ENCODE measurements around the gene NR2F2. TPM values are rescaled to one million over a fixed set of nuclear protein-coding genes. Genes with fewer than 3 reads are reported as not detected.

Gene NR2F2
- polyA plus RNA-seq, 1 donor (not counting 4 experiments of a cell fraction or from before 2014, with no cell fraction given): 19.5 TPM

- FAIRE-seq: no peak
- no peak overlapping the region for H3K4me2 ChIP-seq (ENCODE audit: control insufficient read depth, extremely low read depth, insufficient read depth, low read depth, low read length)
- DNase-seq (ENCODE audit: low read depth, low spot score): no peak
- no peaks in the 10 kb centered on the region for H4K20me1 ChIP-seq (ENCODE audit: control insufficient read depth, extremely low read depth, insufficient read depth, low read length)
- no peak overlapping the region for H3K4me3 ChIP-seq (ENCODE audit: control insufficient read depth in 2 of 3, extremely low read depth in 1 of 3, insufficient read depth in 2 of 3, low read depth in 1 of 3, low read length in 3 of 3)
- dilution Hi-C loops (cut with MboI; ENCODE audit: extremely low pct_ligation_motif_present, low sequenced_read_pairs): no loop called here
- no peak overlapping the region for H2AFZ ChIP-seq (ENCODE audit: control insufficient read depth, low read length)
- H3K79me2 ChIP-seq (ENCODE audit: control insufficient read depth, insufficient read depth, low read length): no peaks in the 10 kb centered on the region
- H3K36me3 ChIP-seq (ENCODE audit: control insufficient read depth in 2 of 2, extremely low read depth in 1 of 2, insufficient read depth in 2 of 2, low read length in 2 of 2): no peaks in the 10 kb centered on the region
- TF ChIP-seq EZH2 (IDR thresholded peaks at IDR 0.05; ENCODE audit: low read length) (peak; percentile 49), CTCF (optimal IDR thresholded peaks at IDR 0.05 in 1 of 3, IDR thresholded peaks at IDR 0.05 in 1 of 3, conservative IDR thresholded peaks at IDR 0.05 in 1 of 3; ENCODE audit: extremely low read depth in 1 of 3, insufficient read depth in 2 of 3, low read length in 3 of 3) (no peak)
- no peaks in the 10 kb centered on the region for H3K4me1 ChIP-seq (ENCODE audit: control insufficient read depth, extremely low read depth, insufficient read depth, low read length)
- no peaks in the 10 kb centered on the region for H3K9me1 ChIP-seq (ENCODE audit: control insufficient read depth, extremely low read depth, insufficient read depth, low read length)
- H3K9ac ChIP-seq (ENCODE audit: control insufficient read depth, extremely low read depth, insufficient read depth, low read length): no peak overlapping the region
- H3K27ac ChIP-seq (ENCODE audit: control insufficient read depth, insufficient read depth, low read length): no peak overlapping the region
- H3K27me3 ChIP-seq (ENCODE audit: control insufficient read depth, extremely low read depth, insufficient read depth, low read length): peaks cover 79% of the 10 kb centered on the region
- H3K9me3 ChIP-seq (ENCODE audit: control insufficient read depth, low read depth, low read length): no peaks in the 10 kb centered on the region
These were observed 37.1 kb downstream of the NR2F2 start for GRCh38 chr15:96367311-96368200.

GRCh38 chr15:96369351-96369750 is 38.9 kb downstream of the NR2F2 start:
- H3K9me3 ChIP-seq (ENCODE audit: control insufficient read depth, low read depth, low read length): no peaks in the 10 kb centered on the region
- FAIRE-seq (no peak), DNase-seq (ENCODE audit: low read depth, low spot score) (no peak)
- H2AFZ ChIP-seq (ENCODE audit: control insufficient read depth, low read length): no peak overlapping the region
- no peaks in the 10 kb centered on the region for H4K20me1 ChIP-seq (ENCODE audit: control insufficient read depth, extremely low read depth, insufficient read depth, low read length)
- dilution Hi-C loops (cut with MboI; ENCODE audit: extremely low pct_ligation_motif_present, low sequenced_read_pairs): no loop called here
- peaks cover 61% of the 10 kb centered on the region for H3K27me3 ChIP-seq (ENCODE audit: control insufficient read depth, extremely low read depth, insufficient read depth, low read length)
- no peaks in the 10 kb centered on the region for H3K9me1 ChIP-seq (ENCODE audit: control insufficient read depth, extremely low read depth, insufficient read depth, low read length)
- no peaks in the 10 kb centered on the region for H3K79me2 ChIP-seq (ENCODE audit: control insufficient read depth, insufficient read depth, low read length)
- no peaks in the 10 kb centered on the region for H3K36me3 ChIP-seq (ENCODE audit: control insufficient read depth in 2 of 2, extremely low read depth in 1 of 2, insufficient read depth in 2 of 2, low read length in 2 of 2)
- no peaks in the 10 kb centered on the region for H3K4me1 ChIP-seq (ENCODE audit: control insufficient read depth, extremely low read depth, insufficient read depth, low read length)
- H3K27ac ChIP-seq (ENCODE audit: control insufficient read depth, insufficient read depth, low read length): no peak overlapping the region
- no peak overlapping the region for H3K4me3 ChIP-seq (ENCODE audit: control insufficient read depth in 2 of 3, extremely low read depth in 1 of 3, insufficient read depth in 2 of 3, low read depth in 1 of 3, low read length in 3 of 3)
- H3K9ac ChIP-seq (ENCODE audit: control insufficient read depth, extremely low read depth, insufficient read depth, low read length): no peak overlapping the region
- no peak for TF ChIP-seq EZH2 (IDR thresholded peaks at IDR 0.05; ENCODE audit: low read length)
- no peak for TF ChIP-seq CTCF (optimal IDR thresholded peaks at IDR 0.05 in 1 of 3, IDR thresholded peaks at IDR 0.05 in 1 of 3, conservative IDR thresholded peaks at IDR 0.05 in 1 of 3; ENCODE audit: extremely low read depth in 1 of 3, insufficient read depth in 2 of 3, low read length in 3 of 3)
- H3K4me2 ChIP-seq (ENCODE audit: control insufficient read depth, extremely low read depth, insufficient read depth, low read depth, low read length): no peak overlapping the region

Data from keratinocyte (primary cell).